ENCODE results near the gene LRRTM2.

DNA sequence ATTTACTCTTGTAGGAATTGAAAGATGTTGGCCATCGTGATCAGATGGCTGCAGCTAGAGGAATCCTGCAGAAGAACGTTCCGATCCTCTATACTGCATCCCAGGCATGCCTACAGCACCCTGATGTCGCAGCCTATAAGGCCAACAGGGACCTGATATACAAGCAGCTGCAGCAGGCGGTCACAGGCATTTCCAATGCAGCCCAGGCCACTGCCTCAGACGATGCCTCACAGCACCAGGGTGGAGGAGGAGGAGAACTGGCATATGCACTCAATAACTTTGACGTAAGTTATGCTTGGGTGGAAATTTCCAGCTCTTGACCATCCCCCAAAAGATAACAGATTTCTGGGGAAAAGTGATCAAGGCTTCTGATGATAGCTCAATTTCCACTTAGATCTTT lies 50.6 kb downstream of the LRRTM2 start:
- TF ChIP-seq ESRRA (IDR thresholded peaks at IDR 0.05; ENCODE audit: borderline replicate concordance, low read length) (no peak), POLR2A (IDR thresholded peaks at IDR 0.05; ENCODE audit: low read length) (no peak), EP300 (IDR thresholded peaks at IDR 0.05) (no peak), TP53 (CRISPR knock-in tag; IDR thresholded peaks at IDR 0.05) (no peak), TFCP2L1 (CRISPR knock-in tag; IDR thresholded peaks at IDR 0.05) (no peak), MAX (IDR thresholded peaks at IDR 0.05) (no peak)
- TF ChIP-seq, protein P1, sequence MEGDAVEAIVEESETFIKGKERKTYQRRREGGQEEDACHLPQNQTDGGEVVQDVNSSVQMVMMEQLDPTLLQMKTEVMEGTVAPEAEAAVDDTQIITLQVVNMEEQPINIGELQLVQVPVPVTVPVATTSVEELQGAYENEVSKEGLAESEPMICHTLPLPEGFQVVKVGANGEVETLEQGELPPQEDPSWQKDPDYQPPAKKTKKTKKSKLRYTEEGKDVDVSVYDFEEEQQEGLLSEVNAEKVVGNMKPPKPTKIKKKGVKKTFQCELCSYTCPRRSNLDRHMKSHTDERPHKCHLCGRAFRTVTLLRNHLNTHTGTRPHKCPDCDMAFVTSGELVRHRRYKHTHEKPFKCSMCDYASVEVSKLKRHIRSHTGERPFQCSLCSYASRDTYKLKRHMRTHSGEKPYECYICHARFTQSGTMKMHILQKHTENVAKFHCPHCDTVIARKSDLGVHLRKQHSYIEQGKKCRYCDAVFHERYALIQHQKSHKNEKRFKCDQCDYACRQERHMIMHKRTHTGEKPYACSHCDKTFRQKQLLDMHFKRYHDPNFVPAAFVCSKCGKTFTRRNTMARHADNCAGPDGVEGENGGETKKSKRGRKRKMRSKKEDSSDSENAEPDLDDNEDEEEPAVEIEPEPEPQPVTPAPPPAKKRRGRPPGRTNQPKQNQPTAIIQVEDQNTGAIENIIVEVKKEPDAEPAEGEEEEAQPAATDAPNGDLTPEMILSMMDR (IDR thresholded peaks at IDR 0.05), result no peak
- TF ChIP-seq, protein P2, sequence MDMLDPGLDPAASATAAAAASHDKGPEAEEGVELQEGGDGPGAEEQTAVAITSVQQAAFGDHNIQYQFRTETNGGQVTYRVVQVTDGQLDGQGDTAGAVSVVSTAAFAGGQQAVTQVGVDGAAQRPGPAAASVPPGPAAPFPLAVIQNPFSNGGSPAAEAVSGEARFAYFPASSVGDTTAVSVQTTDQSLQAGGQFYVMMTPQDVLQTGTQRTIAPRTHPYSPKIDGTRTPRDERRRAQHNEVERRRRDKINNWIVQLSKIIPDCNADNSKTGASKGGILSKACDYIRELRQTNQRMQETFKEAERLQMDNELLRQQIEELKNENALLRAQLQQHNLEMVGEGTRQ (IDR thresholded peaks at IDR 0.05), result no peak
